IPS-20b (cell line): ENCODE results near the gene HSD17B12.

ENCODE experiments used
- H3K27ac ChIP-seq: one replicate; pipeline ENCODE4 v1.5.1; 2013; ENCODE audit warnings: low read length
- H3K27me3 ChIP-seq: 2 replicates; pipeline ENCODE4 v1.6.1; 2013; ENCODE audit warnings: mild to moderate bottlenecking, low read length, inconsistent platforms; ENCODE audit not compliant: insufficient read depth
- H3K36me3 ChIP-seq: 2 replicates; pipeline ENCODE4 v1.6.1; 2013; ENCODE audit warnings: low read depth, mild to moderate bottlenecking, inconsistent platforms, low read length, moderate library complexity; ENCODE audit not compliant: insufficient read depth
- H3K4me1 ChIP-seq: 2 replicates; pipeline ENCODE4 v1.6.1; 2013; ENCODE audit warnings: mild to moderate bottlenecking, control low read depth, inconsistent platforms, low read length, moderate library complexity; ENCODE audit not compliant: insufficient read depth
- H3K4me3 ChIP-seq: 2 replicates; pipeline ENCODE4 v1.5.1; 2013; ENCODE audit warnings: mild to moderate bottlenecking, low read length, inconsistent platforms
- H3K9ac ChIP-seq: 2 replicates; pipeline ENCODE4 v1.6.1; 2013; ENCODE audit warnings: low read depth, mild to moderate bottlenecking, inconsistent platforms, low read length, moderate library complexity
- H3K9me3 ChIP-seq: 2 replicates; pipeline ENCODE4 v1.6.1; 2013; ENCODE audit warnings: mild to moderate bottlenecking, low read depth, low read length, inconsistent platforms; ENCODE audit not compliant: insufficient read depth

HSD17B12 gene

GRCh38 chr11:43904742-43905535 lies 224.4 kb downstream of the HSD17B12 start:
- H3K9ac ChIP-seq: no peak overlapping the region
- no peaks in the 10 kb centered on the region for H3K27me3 ChIP-seq
- no peak overlapping the region for H3K4me3 ChIP-seq
- H3K9me3 ChIP-seq: no peaks in the 10 kb centered on the region
- no peaks in the 10 kb centered on the region for H3K4me1 ChIP-seq
- peaks cover 13% of the 10 kb centered on the region; the same call in 1 of the 2 replicates for H3K36me3 ChIP-seq
- H3K27ac ChIP-seq: no peak overlapping the region

DNA sequence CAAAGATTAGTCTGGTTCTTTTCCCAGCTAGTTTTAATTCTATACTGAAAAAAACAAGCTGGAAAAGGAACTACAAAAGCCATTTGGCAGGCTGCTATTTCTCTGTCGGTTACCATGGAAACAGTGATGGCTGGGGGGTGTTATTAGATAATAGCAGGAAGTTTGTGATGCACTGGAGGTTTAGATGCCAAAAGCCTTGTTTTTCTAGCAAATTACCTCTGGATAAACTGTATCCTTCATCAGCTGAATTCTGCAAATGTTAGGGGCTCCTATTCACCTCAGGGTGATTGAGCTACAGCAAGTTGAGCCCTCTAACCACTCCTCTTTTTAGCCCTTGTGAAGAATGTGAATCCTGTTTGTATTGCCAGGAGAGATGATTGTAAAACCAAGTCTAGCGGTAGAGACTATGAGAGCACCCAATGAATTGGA lies 225.3 kb downstream of the HSD17B12 start:
- Histone ChIP-seq H3K27me3 (no peaks in the 10 kb centered on the region), H3K4me1 (no peaks in the 10 kb centered on the region), H3K9ac (no peak overlapping the region), H3K4me3 (no peak overlapping the region), H3K9me3 (no peaks in the 10 kb centered on the region), H3K36me3 (peaks cover 13% of the 10 kb centered on the region; the same call in 1 of the 2 replicates), H3K27ac (no peak overlapping the region)
